Tibial artery (tissue), 4 donors: ENCODE results near the gene KRT25.

Source experiments
- DNase-seq, 2 donors: peaks; one replicate each; pipeline ENCODE4 v3.0.0-alpha.2; 2019
- H3K27ac ChIP-seq, 2 donors: fragments of 200-600 bp; sonication (generic) in 1 of 2; 1 replicate in 1 of 2; 2 replicates in 1 of 2; pipeline ENCODE4 v1.5.1; 2018 to 2019; ENCODE audit warnings: mild to moderate bottlenecking in 1 of 2
- H3K27me3 ChIP-seq, 2 donors: fragments of 200-600 bp; sonication (generic) in 1 of 2; one replicate each; pipeline versions ENCODE4 v1.5.1 to v1.6.0; 2016 to 2019
- H3K36me3 ChIP-seq, 3 donors: fragments of 200-600 bp; sonication (generic) in 2 of 3; one replicate each; pipeline ENCODE4 v1.5.1; 2016 to 2019; ENCODE audit warnings: mild to moderate bottlenecking in 2 of 3
- H3K4me1 ChIP-seq, 4 donors: fragments of 200-600 bp; sonication (generic) in 2 of 4; 1 replicate in 3 of 4; 2 replicates in 1 of 4; pipeline ENCODE4 v1.5.1; 2016 to 2019
- H3K4me3 ChIP-seq, 2 donors: fragments of 200-600 bp; sonication (generic) in 1 of 2; 1 replicate in 1 of 2; 2 replicates in 1 of 2; pipeline ENCODE4 v1.5.1; 2018 to 2019; ENCODE audit warnings: mild to moderate bottlenecking in 2 of 2
- H3K9me3 ChIP-seq, 3 donors: fragments of 200-600 bp; sonication (generic) in 1 of 3; one replicate each; pipeline ENCODE4 v1.5.1; 2016 to 2019
- intact Hi-C: fragments of 100-400 bp; cut with DNase I; formaldehyde crosslinking; loops from one replicate; pipeline ENCODE4 v1.15.0; 2023; ENCODE audit warnings: low total_unique reads
- TF ChIP-seq, protein P1 (sequence below), 2 experiments: fragments of 200-600 bp in 1 of 2; fragments of 450-650 bp in 1 of 2; IDR thresholded peaks; one replicate each; pipeline ENCODE4 v1.5.1; 2017 to 2019; ENCODE audit warnings: antibody characterized with exemption in 2 of 2, mild to moderate bottlenecking in 1 of 2, moderate library complexity in 1 of 2

Gene KRT25

DNA sequence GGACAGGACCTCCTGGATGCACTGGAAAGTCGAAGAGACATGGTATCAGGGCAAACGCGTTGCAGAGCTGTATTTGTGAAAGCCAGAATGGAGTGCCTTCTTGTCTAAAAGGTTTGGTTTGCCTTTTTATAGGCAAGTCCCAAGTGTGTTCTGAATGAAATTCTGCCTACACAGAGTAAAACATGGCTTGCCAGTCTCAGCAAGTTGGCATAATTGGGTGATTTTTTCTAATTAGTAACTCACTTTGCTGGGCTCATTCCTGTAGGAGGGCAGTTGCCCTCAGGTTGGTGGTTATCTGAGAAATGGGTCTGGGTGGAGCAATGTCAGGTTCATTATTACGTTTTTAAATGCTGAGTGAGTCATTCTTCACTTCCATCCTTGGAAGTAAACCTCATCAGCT is at the start of gene KRT25:
Gene KRT25, minus strand, starts transcription at position 101 of the 400 bp plus-strand sequence. Its CDS starts 60 bp downstream, at position 41.
- Histone ChIP-seq H3K36me3 (no peaks in the 10 kb centered on the region), H3K27ac (no peak within 1 kb of the TSS), H3K9me3 (peaks cover 0 to 12% (median 11%) of the 10 kb centered on the region in 3 donors), H3K27me3 (peaks cover 0 to 12% of the 10 kb centered on the region in 2 donors), H3K4me3 (no peak within 1 kb of the TSS), H3K4me1 (no peaks in the 10 kb centered on the region)
- intact Hi-C loops, result no loop called here
- no peak for DNase-seq
- TF ChIP-seq, protein P1, sequence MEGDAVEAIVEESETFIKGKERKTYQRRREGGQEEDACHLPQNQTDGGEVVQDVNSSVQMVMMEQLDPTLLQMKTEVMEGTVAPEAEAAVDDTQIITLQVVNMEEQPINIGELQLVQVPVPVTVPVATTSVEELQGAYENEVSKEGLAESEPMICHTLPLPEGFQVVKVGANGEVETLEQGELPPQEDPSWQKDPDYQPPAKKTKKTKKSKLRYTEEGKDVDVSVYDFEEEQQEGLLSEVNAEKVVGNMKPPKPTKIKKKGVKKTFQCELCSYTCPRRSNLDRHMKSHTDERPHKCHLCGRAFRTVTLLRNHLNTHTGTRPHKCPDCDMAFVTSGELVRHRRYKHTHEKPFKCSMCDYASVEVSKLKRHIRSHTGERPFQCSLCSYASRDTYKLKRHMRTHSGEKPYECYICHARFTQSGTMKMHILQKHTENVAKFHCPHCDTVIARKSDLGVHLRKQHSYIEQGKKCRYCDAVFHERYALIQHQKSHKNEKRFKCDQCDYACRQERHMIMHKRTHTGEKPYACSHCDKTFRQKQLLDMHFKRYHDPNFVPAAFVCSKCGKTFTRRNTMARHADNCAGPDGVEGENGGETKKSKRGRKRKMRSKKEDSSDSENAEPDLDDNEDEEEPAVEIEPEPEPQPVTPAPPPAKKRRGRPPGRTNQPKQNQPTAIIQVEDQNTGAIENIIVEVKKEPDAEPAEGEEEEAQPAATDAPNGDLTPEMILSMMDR (IDR thresholded peaks at IDR 0.05), result no peak

GRCh38 chr17:40803617-40804082 is 48.5 kb upstream of the KRT25 start:
- Histone ChIP-seq H3K27me3 (peaks cover 0 to 41% of the 10 kb centered on the region in 2 donors), H3K4me3 (no peak overlapping the region), H3K9me3 (no peaks in the 10 kb centered on the region), H3K36me3 (no peaks in the 10 kb centered on the region), H3K27ac (no peak overlapping the region), H3K4me1 (no peaks in the 10 kb centered on the region)
- TF ChIP-seq, protein P1 (IDR thresholded peaks at IDR 0.05), result peak; percentile 74 to 77
- peak; percentile 76 to 80 for DNase-seq
- intact Hi-C loops, result loop anchor here (10.0 kb wide), 1 partner anchor 101 kb away; no protein-coding TSS in a partner anchor

- H3K27ac ChIP-seq, result no peak overlapping the region
- H3K4me1 ChIP-seq, result no peaks in the 10 kb centered on the region
- no peaks in the 10 kb centered on the region for H3K36me3 ChIP-seq
- no peaks in the 10 kb centered on the region for H3K9me3 ChIP-seq
- TF ChIP-seq, protein P1 (IDR thresholded peaks at IDR 0.05), result no peak
- H3K27me3 ChIP-seq, result peaks cover 0 to 53% of the 10 kb centered on the region in 2 donors
- H3K4me3 ChIP-seq, result no peak overlapping the region
- DNase-seq, result no peak
- intact Hi-C loops, result loop anchor here (10.0 kb wide), 1 partner anchor 104 kb away; no protein-coding TSS in a partner anchor
Observed at GRCh38 chr17:40801157-40801556, 46.0 kb upstream of the KRT25 start.

GRCh38 chr17:40800381-40800780 is 45.2 kb upstream of the KRT25 start:
- Histone ChIP-seq H3K4me1 (no peaks in the 10 kb centered on the region), H3K27ac (no peak overlapping the region), H3K27me3 (peaks cover 0 to 57% of the 10 kb centered on the region in 2 donors), H3K36me3 (no peaks in the 10 kb centered on the region), H3K9me3 (no peaks in the 10 kb centered on the region), H3K4me3 (no peak overlapping the region)
- intact Hi-C loops, result loop anchor here (10.0 kb wide), 1 partner anchor 104 kb away; no protein-coding TSS in a partner anchor
- DNase-seq, result no peak
- TF ChIP-seq, protein P1 (IDR thresholded peaks at IDR 0.05), result no peak

DNA sequence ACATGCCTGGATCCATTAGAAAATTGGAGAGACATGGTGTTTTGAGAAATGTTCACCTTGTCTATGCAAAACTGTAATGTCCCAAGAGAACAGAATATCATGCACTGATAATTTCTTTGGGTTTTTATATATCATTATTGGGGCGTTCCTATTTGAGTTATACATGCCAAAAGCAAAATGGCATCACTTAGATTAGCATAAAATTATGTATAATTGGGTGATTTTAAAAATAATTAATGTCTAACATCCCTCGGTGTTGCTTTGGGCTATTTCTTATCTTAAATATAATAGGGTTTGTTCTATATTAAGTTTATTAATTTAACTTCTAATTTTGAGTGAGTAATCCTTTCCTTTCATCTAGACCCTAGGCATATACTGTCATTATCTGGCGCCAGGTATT is 44.7 kb upstream of the KRT25 start, which contains the start of gene KRT28:
Gene KRT28, minus strand, starts transcription at position 101 of the 400 bp plus-strand sequence. Its CDS starts 66 bp downstream, at position 35.
- TF ChIP-seq, protein P1 (IDR thresholded peaks at IDR 0.05), result no peak
- Histone ChIP-seq H3K4me3 (no peak within 1 kb of the TSS), H3K27ac (no peak within 1 kb of the TSS), H3K9me3 (no peaks in the 10 kb centered on the region), H3K4me1 (no peaks in the 10 kb centered on the region), H3K27me3 (peaks cover 0 to 59% of the 10 kb centered on the region in 2 donors), H3K36me3 (no peaks in the 10 kb centered on the region)
- intact Hi-C loops, result loop anchor here (10.0 kb wide), 2 partner anchors 105 to 185 kb away; no protein-coding TSS in a partner anchor
- DNase-seq, result no peak
